GM19468 (cell line): Measurements from ENCODE around the gene PYCARD.
"Not testable (repeated sequence)": the region's sequence is repeated elsewhere in the genome, so short reads cannot be mapped to it uniquely, and the experiment has no call there.

ENCODE experiments used
- ATAC-seq: cut with Tn5 transposase; IDR thresholded peaks from one replicate; pipeline ENCODE4 v1.9.1; 2021; ENCODE audit warnings: mild to moderate bottlenecking, moderate library complexity, moderate number of reproducible peaks; ENCODE audit not compliant: unreplicated experiment; ENCODE audit errors: extremely low read depth

PYCARD gene

GRCh38 chr16:31202414-31203375 lies at the start of gene PYCARD:
PYCARD (minus strand) TSS chr16:31202760; CDS start chr16:31202690, 70 bp downstream.
- no peak for ATAC-seq

DNA sequence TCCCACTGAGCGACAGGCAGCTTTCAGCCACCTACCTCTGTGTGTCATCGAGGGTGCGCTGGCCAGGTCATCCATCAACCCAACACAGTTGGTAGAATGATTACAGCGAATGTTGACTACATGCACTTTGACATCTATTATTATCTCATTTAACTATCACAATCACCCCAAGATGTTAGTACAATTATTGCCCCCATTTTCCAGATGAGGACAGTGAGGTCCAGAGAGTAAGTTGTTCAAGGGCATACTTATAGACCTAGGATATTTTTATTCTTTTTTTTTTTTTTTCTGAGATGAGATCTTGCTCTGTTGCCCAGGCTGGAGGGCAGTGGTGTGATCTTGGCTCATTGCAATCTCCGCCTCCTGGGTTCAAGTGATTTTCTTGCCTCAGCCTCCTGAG lies 48.9 kb upstream of the PYCARD start:
- no peak for ATAC-seq

DNA sequence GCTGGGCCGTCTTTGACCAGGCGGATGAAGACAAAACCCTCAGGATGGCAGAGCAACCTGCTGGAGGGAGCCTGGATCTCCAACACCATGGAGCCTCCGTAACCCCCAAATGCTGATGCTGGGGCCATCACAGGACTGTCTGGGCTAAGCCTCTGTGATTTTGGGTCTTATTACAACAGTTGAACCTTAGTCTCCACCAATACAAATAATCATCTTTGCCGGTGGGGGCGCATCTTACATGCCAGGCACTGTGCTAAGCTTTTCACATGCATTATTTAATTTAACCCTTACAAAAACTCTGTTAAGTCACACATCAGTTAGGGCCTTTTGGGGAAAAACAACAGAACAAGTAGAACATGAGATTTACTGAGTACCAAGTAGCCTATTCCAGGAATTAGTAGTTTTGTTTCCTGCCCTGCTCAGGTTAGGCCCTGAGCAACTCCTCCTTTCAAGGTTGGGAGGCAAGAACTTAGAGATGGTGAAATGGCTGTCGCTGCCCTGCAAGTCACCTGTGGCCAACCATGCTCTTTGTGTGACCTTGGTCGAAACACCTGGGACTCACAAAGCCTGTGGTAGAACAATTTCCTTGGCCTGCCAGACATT lies 48.3 kb upstream of the PYCARD start:
- no peak for ATAC-seq

- ATAC-seq: no peak
Observed at GRCh38 chr16:31248344-31248743, 45.8 kb upstream of the PYCARD start.

- ATAC-seq: no peak
Observed at GRCh38 chr16:31246296-31246695, 43.7 kb upstream of the PYCARD start.

DNA sequence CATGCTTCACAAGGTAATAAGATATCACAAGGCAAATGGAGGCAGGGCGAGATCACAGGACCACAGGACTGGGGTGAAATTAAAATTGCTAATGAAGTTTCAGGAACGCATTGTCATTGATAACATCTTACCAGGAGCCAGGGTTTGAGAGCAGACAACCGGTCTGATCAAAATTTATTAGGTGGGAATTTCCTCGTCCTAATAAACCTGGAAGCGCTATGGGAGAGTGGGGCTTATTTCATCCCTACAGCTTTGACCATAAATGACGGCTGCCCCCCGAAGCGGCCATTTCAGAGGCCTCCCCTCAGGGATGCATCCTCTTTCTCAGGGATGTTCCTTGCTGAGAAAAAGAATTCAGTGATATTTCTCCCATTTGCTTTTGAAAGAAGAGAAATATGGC lies 43.0 kb upstream of the PYCARD start:
- not testable (repeated sequence) for ATAC-seq

- ATAC-seq: no peak
Observed at GRCh38 chr16:31243734-31244670, 41.4 kb upstream of the PYCARD start.

DNA sequence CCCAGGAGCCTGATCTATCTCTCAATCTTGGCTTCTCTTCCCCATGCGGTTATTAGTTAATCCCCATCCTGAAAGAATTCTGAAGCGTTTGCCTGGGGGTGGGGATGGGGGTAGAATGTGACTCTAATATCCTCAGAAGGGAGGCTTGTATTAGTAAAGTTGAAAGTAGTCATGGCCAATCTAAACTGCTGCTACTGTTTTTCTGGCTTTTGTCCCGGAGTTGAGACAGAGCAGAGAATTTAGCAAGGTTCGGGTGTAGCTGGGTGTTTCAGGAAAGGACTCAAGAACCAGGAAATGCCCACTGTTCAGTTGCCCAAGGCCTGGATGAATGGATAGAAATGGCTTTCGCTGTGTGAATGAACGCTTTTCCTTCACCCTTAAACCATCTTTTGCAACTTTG lies 39.6 kb upstream of the PYCARD start:
- ATAC-seq: no peak

- no peak for ATAC-seq
Observed at GRCh38 chr16:31238041-31238440, 35.5 kb upstream of the PYCARD start.

GRCh38 chr16:31229501-31229900 lies 26.9 kb upstream of the PYCARD start:
- ATAC-seq: no peak

DNA sequence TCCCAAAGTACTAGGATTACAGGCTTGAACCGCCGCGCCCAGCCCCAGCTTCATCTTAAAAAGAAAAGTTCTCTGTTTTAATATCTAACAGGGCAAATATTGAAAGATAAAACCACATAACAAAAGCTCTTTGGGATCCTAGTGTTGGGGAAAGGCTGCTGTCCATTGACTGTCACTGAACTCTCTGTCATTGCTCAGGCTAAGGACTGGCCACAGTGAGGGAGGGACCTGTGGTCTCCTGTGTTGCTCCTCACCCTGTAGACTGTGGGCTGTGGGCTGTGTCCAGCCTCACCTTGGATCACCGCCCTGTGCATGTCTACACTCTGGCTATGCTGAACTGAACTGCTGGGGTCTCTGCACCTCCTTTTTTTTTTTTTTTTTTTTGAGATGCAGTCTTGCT lies 25.6 kb upstream of the PYCARD start:
- no peak for ATAC-seq

- no peak for ATAC-seq
Observed at GRCh38 chr16:31225193-31225592, 22.6 kb upstream of the PYCARD start.

DNA sequence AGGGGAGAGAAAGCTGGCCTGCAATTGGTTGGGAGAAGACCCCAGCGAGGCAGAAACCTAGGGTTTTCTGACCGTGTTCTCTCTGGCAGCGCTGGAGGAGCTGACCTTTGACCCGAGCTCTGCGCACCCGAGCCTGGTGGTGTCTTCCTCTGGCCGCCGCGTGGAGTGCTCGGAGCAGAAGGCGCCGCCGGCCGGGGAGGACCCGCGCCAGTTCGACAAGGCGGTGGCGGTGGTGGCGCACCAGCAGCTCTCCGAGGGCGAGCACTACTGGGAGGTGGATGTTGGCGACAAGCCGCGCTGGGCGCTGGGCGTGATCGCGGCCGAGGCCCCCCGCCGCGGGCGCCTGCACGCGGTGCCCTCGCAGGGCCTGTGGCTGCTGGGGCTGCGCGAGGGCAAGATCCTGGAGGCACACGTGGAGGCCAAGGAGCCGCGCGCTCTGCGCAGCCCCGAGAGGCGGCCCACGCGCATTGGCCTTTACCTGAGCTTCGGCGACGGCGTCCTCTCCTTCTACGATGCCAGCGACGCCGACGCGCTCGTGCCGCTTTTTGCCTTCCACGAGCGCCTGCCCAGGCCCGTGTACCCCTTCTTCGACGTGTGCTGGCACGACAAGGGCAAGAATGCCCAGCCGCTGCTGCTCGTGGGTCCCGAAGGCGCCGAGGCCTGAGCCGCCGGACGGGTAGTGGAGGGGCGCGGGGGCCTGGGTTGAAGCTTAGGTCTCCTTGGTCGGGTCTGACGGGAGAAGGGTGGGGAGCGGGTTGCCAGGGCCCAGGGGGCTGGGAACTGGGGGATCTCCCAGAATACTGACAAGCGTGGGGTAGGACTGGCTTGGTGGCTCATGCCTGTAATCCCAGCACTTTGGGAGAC lies 21.8 kb upstream of the PYCARD start:
- ATAC-seq: no peak

GRCh38 chr16:31223044-31223443 lies 20.5 kb upstream of the PYCARD start:
- ATAC-seq: no peak

GRCh38 chr16:31221357-31222160 lies 19.0 kb upstream of the PYCARD start:
- no peak for ATAC-seq

DNA sequence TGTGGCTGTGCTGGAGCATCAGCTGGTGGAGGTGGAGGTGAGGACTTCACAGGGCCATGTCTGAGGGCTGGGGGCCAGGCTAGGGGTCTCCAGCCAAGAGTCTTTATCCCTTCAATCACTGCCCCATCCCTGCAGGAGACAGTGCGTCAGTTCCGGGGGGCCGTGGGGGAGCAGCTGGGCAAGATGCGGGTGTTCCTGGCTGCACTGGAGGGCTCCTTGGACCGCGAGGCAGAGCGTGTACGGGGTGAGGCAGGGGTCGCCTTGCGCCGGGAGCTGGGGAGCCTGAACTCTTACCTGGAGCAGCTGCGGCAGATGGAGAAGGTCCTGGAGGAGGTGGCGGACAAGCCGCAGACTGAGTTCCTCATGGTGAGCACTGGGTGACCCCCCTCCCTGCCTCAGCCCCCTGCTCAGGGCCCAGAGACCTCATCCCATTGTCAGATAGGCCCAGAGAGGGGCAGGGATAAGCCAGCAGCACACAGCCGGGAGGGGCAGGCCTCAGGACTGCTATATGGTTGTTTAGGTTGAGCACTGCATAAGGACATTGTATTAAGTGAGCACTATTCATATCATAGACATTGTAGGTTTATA lies 16.7 kb upstream of the PYCARD start:
- no peak for ATAC-seq

- ATAC-seq: no peak
Observed at GRCh38 chr16:31217136-31217530, 14.6 kb upstream of the PYCARD start.

DNA sequence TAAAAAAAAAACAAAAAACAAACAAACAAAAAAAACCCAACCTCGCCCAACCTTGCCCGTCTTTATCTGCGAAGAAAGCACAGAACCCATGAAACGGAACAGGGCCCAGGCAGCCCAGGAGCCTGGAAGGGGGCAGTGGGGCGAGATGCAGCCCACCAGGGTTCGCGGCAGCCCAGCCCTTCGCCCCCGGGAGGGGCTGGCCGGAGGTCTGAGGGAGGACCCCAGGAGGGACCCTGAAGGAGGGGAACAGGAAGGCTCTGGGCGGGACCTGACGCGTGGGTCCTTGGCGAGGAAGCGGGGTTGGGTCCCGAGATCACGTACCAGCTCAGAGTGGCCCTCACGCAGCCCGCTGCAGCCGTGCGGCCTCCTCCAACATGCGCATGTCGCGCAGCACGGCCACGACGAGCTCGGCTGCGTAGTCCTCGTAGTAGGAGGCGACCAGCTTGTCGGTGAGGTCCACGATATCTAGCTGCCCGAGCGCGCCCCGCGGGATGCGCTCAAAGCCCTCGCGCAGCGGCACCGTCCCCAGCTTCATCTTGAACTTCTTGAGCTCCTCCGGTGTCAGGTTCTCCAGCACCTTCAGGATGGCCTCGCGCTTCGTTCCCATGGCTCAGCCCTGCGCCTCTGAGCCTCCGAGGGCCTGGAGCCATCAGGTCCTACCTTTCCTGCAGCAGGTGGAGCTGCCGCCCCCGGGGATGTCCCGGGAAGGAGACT lies 14.0 kb upstream of the PYCARD start, which contains the start of gene PYDC1:
Gene PYDC1 (minus strand): TSS at position 714 of the 714 bp plus-strand sequence. CDS start 107 bp downstream, at position 607.
- no peak for ATAC-seq
